ENCODE data around the gene CHTF18.

DNA sequence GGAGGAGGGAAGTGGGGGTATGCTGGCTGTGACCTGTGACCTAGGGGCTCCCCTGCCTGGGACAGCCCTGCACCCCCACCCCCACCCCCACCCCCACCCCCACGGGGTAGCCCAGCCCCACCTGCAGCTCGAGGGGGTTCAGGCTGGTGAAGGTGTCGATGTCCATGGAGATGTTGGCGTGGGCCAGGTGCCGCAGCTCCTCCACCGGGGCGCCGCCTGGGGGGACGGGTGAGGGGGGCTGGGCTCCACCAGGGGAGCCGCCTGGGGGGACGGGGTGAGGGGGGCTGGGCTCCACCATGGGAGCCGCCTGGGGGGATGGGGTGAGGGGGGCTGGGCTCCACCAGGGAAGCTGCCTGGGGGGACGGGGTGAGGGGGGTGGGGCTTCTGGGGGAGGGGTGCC, 18.0 kb upstream of the CHTF18 start:
- TF ChIP-seq, protein P1, sequence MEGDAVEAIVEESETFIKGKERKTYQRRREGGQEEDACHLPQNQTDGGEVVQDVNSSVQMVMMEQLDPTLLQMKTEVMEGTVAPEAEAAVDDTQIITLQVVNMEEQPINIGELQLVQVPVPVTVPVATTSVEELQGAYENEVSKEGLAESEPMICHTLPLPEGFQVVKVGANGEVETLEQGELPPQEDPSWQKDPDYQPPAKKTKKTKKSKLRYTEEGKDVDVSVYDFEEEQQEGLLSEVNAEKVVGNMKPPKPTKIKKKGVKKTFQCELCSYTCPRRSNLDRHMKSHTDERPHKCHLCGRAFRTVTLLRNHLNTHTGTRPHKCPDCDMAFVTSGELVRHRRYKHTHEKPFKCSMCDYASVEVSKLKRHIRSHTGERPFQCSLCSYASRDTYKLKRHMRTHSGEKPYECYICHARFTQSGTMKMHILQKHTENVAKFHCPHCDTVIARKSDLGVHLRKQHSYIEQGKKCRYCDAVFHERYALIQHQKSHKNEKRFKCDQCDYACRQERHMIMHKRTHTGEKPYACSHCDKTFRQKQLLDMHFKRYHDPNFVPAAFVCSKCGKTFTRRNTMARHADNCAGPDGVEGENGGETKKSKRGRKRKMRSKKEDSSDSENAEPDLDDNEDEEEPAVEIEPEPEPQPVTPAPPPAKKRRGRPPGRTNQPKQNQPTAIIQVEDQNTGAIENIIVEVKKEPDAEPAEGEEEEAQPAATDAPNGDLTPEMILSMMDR (IDR thresholded peaks at IDR 0.05; ENCODE audit: low read depth, low read length, poor library complexity, severe bottlenecking), result no peak
- no peak for TF ChIP-seq EZH2phosphoT487 (IDR thresholded peaks at IDR 0.05; ENCODE audit: borderline replicate concordance, low read length)
